Measurements from ENCODE around the gene TGIF1. TPM values are rescaled to one million over a fixed set of nuclear protein-coding genes. Genes with fewer than 3 reads are reported as not detected.
"Not testable (repeated sequence)": the region's sequence is repeated elsewhere in the genome, so short reads cannot be mapped to it uniquely, and the experiment has no call there.

The TGIF1 gene
- polyA plus RNA-seq, 1 donor from 2014 or later = 3.6 TPM

- Histone ChIP-seq H2AFZ (ENCODE audit: low read depth, low read length) (no peak overlapping the region), H3K4me2 (ENCODE audit: low read length) (no peak overlapping the region), H3K27ac (ENCODE audit: low read length) (no peak overlapping the region), H3K4me3 (ENCODE audit: low read length) (no peak overlapping the region), H3K27me3 (ENCODE audit: insufficient read depth, low read depth, low read length) (no peaks in the 10 kb centered on the region), H3F3A (ENCODE audit: insufficient read depth, low read length, poor library complexity, severe bottlenecking) (no peaks in the 10 kb centered on the region), H3K9ac (ENCODE audit: low read length) (no peak overlapping the region), H3K79me2 (replicated peaks; ENCODE audit: insufficient read depth, low read length) (no peaks in the 10 kb centered on the region), H3K9me2 (ENCODE audit: insufficient read depth, low read length) (no peaks in the 10 kb centered on the region), H3K36me3 (ENCODE audit: insufficient read depth, low read length) (no peaks in the 10 kb centered on the region), H4K20me1 (ENCODE audit: insufficient read depth) (no peaks in the 10 kb centered on the region), H3K9me3 (ENCODE audit: low read length) (no peaks in the 10 kb centered on the region)
- TF ChIP-seq POLR2AphosphoS5 (IDR thresholded peaks at IDR 0.05) (no peak), EP300 (conservative IDR thresholded peaks at IDR 0.05; ENCODE audit: poor library complexity, severe bottlenecking) (no peak), TAF1 (IDR thresholded peaks at IDR 0.05; ENCODE audit: low read depth) (no peak), RAD21 (conservative IDR thresholded peaks at IDR 0.05) (no peak), SMC3 (conservative IDR thresholded peaks at IDR 0.05; ENCODE audit: poor library complexity) (no peak), REST (IDR thresholded peaks at IDR 0.05; ENCODE audit: borderline replicate concordance) (no peak), EZH2 (IDR thresholded peaks at IDR 0.05; ENCODE audit: borderline replicate concordance, insufficient read depth, low read length, poor library complexity, severe bottlenecking) (no peak), CTCF (IDR thresholded peaks at IDR 0.05; ENCODE audit: poor library complexity, severe bottlenecking) (no peak), MXI1 (conservative IDR thresholded peaks at IDR 0.05; ENCODE audit: poor library complexity, severe bottlenecking) (no peak)
Measured at GRCh38 chr18:3409811-3410210, 40.2 kb upstream of the TGIF1 start.

- Histone ChIP-seq H3K9ac (ENCODE audit: low read length) (no peak overlapping the region), H3K4me2 (ENCODE audit: low read length) (no peak overlapping the region), H4K20me1 (ENCODE audit: insufficient read depth) (no peaks in the 10 kb centered on the region), H3K4me3 (ENCODE audit: low read length) (no peak overlapping the region), H3F3A (ENCODE audit: insufficient read depth, low read length, poor library complexity, severe bottlenecking) (no peaks in the 10 kb centered on the region), H2AFZ (ENCODE audit: low read depth, low read length) (no peak overlapping the region), H3K9me2 (ENCODE audit: insufficient read depth, low read length) (no peaks in the 10 kb centered on the region), H3K36me3 (ENCODE audit: insufficient read depth, low read length) (no peaks in the 10 kb centered on the region), H3K9me3 (ENCODE audit: low read length) (no peaks in the 10 kb centered on the region), H3K79me2 (replicated peaks; ENCODE audit: insufficient read depth, low read length) (no peaks in the 10 kb centered on the region), H3K27ac (ENCODE audit: low read length) (no peak overlapping the region), H3K27me3 (ENCODE audit: insufficient read depth, low read depth, low read length) (no peaks in the 10 kb centered on the region)
- no peak for TF ChIP-seq REST (IDR thresholded peaks at IDR 0.05; ENCODE audit: borderline replicate concordance)
- TF ChIP-seq POLR2AphosphoS5 (IDR thresholded peaks at IDR 0.05) = no peak
- TF ChIP-seq TAF1 (IDR thresholded peaks at IDR 0.05; ENCODE audit: low read depth) = no peak
- TF ChIP-seq EP300 (conservative IDR thresholded peaks at IDR 0.05; ENCODE audit: poor library complexity, severe bottlenecking) = no peak
- TF ChIP-seq MXI1 (conservative IDR thresholded peaks at IDR 0.05; ENCODE audit: poor library complexity, severe bottlenecking) = no peak
- TF ChIP-seq EZH2 (IDR thresholded peaks at IDR 0.05; ENCODE audit: borderline replicate concordance, insufficient read depth, low read length, poor library complexity, severe bottlenecking) = no peak
- no peak for TF ChIP-seq CTCF (IDR thresholded peaks at IDR 0.05; ENCODE audit: poor library complexity, severe bottlenecking)
- no peak for TF ChIP-seq RAD21 (conservative IDR thresholded peaks at IDR 0.05)
- no peak for TF ChIP-seq SMC3 (conservative IDR thresholded peaks at IDR 0.05; ENCODE audit: poor library complexity)
Measured at GRCh38 chr18:3410273-3410672, 39.7 kb upstream of the TGIF1 start.

GRCh38 chr18:3410876-3411275, 39.1 kb upstream of the TGIF1 start:
- not testable (repeated sequence) for H4K20me1 ChIP-seq (ENCODE audit: insufficient read depth); H3K27ac ChIP-seq (ENCODE audit: low read length); H3K9ac ChIP-seq (ENCODE audit: low read length); H3K36me3 ChIP-seq (ENCODE audit: insufficient read depth, low read length); H3K4me3 ChIP-seq (ENCODE audit: low read length); H3K9me2 ChIP-seq (ENCODE audit: insufficient read depth, low read length); H3K9me3 ChIP-seq (ENCODE audit: low read length); H3K4me2 ChIP-seq (ENCODE audit: low read length); H2AFZ ChIP-seq (ENCODE audit: low read depth, low read length); H3F3A ChIP-seq (ENCODE audit: insufficient read depth, low read length, poor library complexity, severe bottlenecking); H3K27me3 ChIP-seq (ENCODE audit: insufficient read depth, low read depth, low read length); H3K79me2 ChIP-seq (replicated peaks; ENCODE audit: insufficient read depth, low read length)

Data from neural cell (in vitro differentiated cells).